Measurements from ENCODE around the gene SPATS2.

GRCh38 chr12:49536526-49537071 is 169.3 kb downstream of the SPATS2 start:
- TF ChIP-seq ZNF274 (IDR thresholded peaks at IDR 0.05; ENCODE audit: low read depth, low read length) (no peak), YY1 (IDR thresholded peaks at IDR 0.05; ENCODE audit: insufficient read depth, insufficient read length) (no peak), SUZ12 (IDR thresholded peaks at IDR 0.05; ENCODE audit: extremely low read depth, insufficient read depth, insufficient read length) (no peak)
